ENCODE results near the gene ATP8B3.

The ATP8B3 gene

GRCh38 chr19:1817553-1818179 lies 5.6 kb upstream of the ATP8B3 start:
- no peak for DNase-seq

GRCh38 chr19:1816530-1817298 lies 4.6 kb upstream of the ATP8B3 start:
- no peak for DNase-seq

- DNase-seq: no peak
Measured at GRCh38 chr19:1815605-1816529, 3.8 kb upstream of the ATP8B3 start.

- DNase-seq: no peak
Measured at GRCh38 chr19:1814833-1815604, 2.9 kb upstream of the ATP8B3 start.

- DNase-seq: no peak
Measured at GRCh38 chr19:1814391-1814790, 2.3 kb upstream of the ATP8B3 start.

- DNase-seq: no peak
Measured at GRCh38 chr19:1813192-1814182, 1.4 kb upstream of the ATP8B3 start.

- peak in 46 of 51 donors; percentile 16 to 80 (median 60) for DNase-seq
Measured at GRCh38 chr19:1812426-1813191, 533 bp upstream of the ATP8B3 start.

- DNase-seq: peak in 6 of 51 donors; percentile 5 to 17 (median 14)
Measured at GRCh38 chr19:1811472-1811894, 593 bp downstream of the ATP8B3 start.

- DNase-seq: no peak
Measured at GRCh38 chr19:1810439-1811160, 1.5 kb downstream of the ATP8B3 start.

GRCh38 chr19:1809678-1810077 lies 2.4 kb downstream of the ATP8B3 start:
- DNase-seq: no peak

GRCh38 chr19:1808395-1808731 lies 3.7 kb downstream of the ATP8B3 start:
- no peak for DNase-seq

GRCh38 chr19:1807695-1808394 lies 4.2 kb downstream of the ATP8B3 start:
- DNase-seq: no peak

- DNase-seq: no peak
Measured at GRCh38 chr19:1807030-1807694, 4.9 kb downstream of the ATP8B3 start.

GRCh38 chr19:1806184-1807029 lies 5.7 kb downstream of the ATP8B3 start:
- no peak for DNase-seq

GRCh38 chr19:1805401-1806183 lies 6.5 kb downstream of the ATP8B3 start:
- no peak for DNase-seq

GRCh38 chr19:1804858-1805257 lies 7.2 kb downstream of the ATP8B3 start:
- DNase-seq: no peak

Data from hypothalamus (tissue), 51 donors.